Fibroblast of skin of right quadriceps (primary cell): ENCODE results near the gene GCNT2.
"Not testable (repeated sequence)": the region's sequence is repeated elsewhere in the genome, so short reads cannot be mapped to it uniquely, and the experiment has no call there.

ENCODE experiments used
- DNase-seq: peaks from one replicate; pipeline ENCODE4 v3.0.0-alpha.2; 2013

GCNT2 gene

GRCh38 chr6:10582774-10583508 is 61.8 kb downstream of the GCNT2 start:
- no peak for DNase-seq

GRCh38 chr6:10583509-10583901 is 62.4 kb downstream of the GCNT2 start:
- DNase-seq = no peak

- no peak for DNase-seq
Observed at GRCh38 chr6:10584607-10585006, 63.5 kb downstream of the GCNT2 start.

- no peak for DNase-seq
Observed at GRCh38 chr6:10585209-10585845, 64.2 kb downstream of the GCNT2 start.

GRCh38 chr6:10586302-10586701 is 65.2 kb downstream of the GCNT2 start:
- no peak for DNase-seq

GRCh38 chr6:10587656-10588406 is 66.7 kb downstream of the GCNT2 start:
- DNase-seq = no peak

- DNase-seq = no peak
Observed at GRCh38 chr6:10588562-10589428, 67.6 kb downstream of the GCNT2 start.

- DNase-seq = no peak
Observed at GRCh38 chr6:10589429-10589727, 68.2 kb downstream of the GCNT2 start.

- no peak for DNase-seq
Observed at GRCh38 chr6:10589983-10590382, 68.8 kb downstream of the GCNT2 start.

- no peak for DNase-seq
Observed at GRCh38 chr6:10591422-10592160, 70.4 kb downstream of the GCNT2 start.

GRCh38 chr6:10595731-10596664 is 74.8 kb downstream of the GCNT2 start:
- DNase-seq = no peak

- DNase-seq = no peak
Observed at GRCh38 chr6:10597499-10598001, 76.4 kb downstream of the GCNT2 start.

- DNase-seq = no peak
Observed at GRCh38 chr6:10598084-10598960, 77.2 kb downstream of the GCNT2 start.

- DNase-seq = no peak
Observed at GRCh38 chr6:10599046-10599445, 77.9 kb downstream of the GCNT2 start.

- DNase-seq = not testable (repeated sequence)
Observed at GRCh38 chr6:10600681-10601080, 79.5 kb downstream of the GCNT2 start.

GRCh38 chr6:10603219-10603618 is 82.1 kb downstream of the GCNT2 start:
- no peak for DNase-seq

- no peak for DNase-seq
Observed at GRCh38 chr6:10609038-10609437, 87.9 kb downstream of the GCNT2 start.

- DNase-seq = no peak
Observed at GRCh38 chr6:10610289-10610688, 89.1 kb downstream of the GCNT2 start.

- DNase-seq = no peak
Observed at GRCh38 chr6:10612161-10612560, 91.0 kb downstream of the GCNT2 start.

- no peak for DNase-seq
Observed at GRCh38 chr6:10613077-10613476, 91.9 kb downstream of the GCNT2 start.
